ENCODE data around the gene RARS1.

Gene RARS1

DNA sequence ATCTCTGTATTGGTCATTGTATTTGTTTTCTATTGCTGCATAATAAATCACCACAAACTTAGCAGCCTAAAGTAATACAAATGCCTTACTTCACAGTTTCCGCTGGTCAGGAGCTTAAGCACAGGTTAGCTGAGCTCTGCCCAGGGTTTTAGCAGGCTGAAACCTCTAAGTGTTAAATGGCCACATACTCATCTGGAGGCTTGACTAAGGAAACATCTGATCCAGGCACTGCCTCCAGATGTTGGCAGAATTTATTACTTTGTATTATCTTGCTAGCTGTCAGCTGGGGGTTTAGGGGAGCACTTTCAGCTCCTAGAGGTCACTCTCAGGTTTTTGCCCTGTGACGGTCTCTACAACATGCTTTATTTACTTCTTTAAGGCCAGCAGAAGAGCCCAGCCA, 23.2 kb upstream of the RARS1 start:
- no peaks in the 10 kb centered on the region for H3K4me1 ChIP-seq (ENCODE audit: control insufficient read depth, insufficient read depth, low read length)
- no peaks in the 10 kb centered on the region for H3K36me3 ChIP-seq (ENCODE audit: insufficient read depth, low read length)
- no peak overlapping the region for H3K4me3 ChIP-seq (ENCODE audit: low read length)

DNA sequence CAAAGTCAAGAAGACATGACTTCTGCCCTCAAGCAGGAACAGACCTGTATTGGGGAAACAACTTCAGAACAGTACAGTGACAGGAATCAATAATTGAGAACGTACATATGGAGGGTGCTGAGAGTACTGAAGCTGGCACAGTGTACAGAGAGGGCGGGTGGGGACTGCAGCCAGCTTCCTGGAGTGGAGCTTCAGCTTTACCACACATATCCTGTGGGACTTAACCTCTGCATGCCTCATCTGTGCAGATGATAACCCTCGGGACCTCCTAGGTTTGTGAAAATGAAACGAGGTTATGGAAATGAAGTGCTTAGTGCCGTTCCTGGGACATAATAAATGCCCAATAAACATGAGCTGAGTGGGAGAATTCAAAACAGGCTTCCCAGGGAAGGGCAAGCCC, 22.1 kb upstream of the RARS1 start:
- no peak overlapping the region for H3K9ac ChIP-seq (ENCODE audit: low read depth, low read length)
- H3K36me3 ChIP-seq (ENCODE audit: insufficient read depth, low read length): no peaks in the 10 kb centered on the region
- no peaks in the 10 kb centered on the region for H3K27me3 ChIP-seq (ENCODE audit: control insufficient read depth, insufficient read depth, low read length)
- no peaks in the 10 kb centered on the region for H3K9me3 ChIP-seq (replicated peaks; ENCODE audit: low read length)
- H3K4me1 ChIP-seq (ENCODE audit: control insufficient read depth, insufficient read depth, low read length): no peaks in the 10 kb centered on the region
- H3K4me3 ChIP-seq (ENCODE audit: low read length): no peak overlapping the region
- no peak overlapping the region for H3K4me2 ChIP-seq (ENCODE audit: low read length)

More for the DNA sequence above, 23.2 kb upstream of the RARS1 start:
- no peaks in the 10 kb centered on the region for H3K9me3 ChIP-seq (replicated peaks; ENCODE audit: low read length)
- no peak overlapping the region for H3K9ac ChIP-seq (ENCODE audit: low read depth, low read length)
- H3K4me2 ChIP-seq (ENCODE audit: low read length): no peak overlapping the region
- no peaks in the 10 kb centered on the region for H3K27me3 ChIP-seq (ENCODE audit: control insufficient read depth, insufficient read depth, low read length)

DNA sequence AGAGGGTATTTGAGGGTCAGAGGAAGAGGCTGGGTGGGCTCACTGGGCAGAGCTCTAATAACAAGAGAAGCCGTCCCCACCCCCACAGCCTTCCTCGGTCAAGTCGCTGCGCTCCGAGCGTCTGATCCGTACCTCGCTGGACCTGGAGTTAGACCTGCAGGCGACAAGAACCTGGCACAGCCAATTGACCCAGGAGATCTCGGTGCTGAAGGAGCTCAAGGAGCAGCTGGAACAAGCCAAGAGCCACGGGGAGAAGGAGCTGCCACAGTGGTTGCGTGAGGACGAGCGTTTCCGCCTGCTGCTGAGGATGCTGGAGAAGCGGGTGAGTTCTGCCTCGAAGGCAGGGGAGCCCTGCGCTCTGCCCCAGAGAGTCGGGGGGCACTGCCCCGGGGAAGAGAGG, 21.6 kb upstream of the RARS1 start:
- no peaks in the 10 kb centered on the region for H3K36me3 ChIP-seq (ENCODE audit: insufficient read depth, low read length)
- no peak overlapping the region for H3K4me3 ChIP-seq (ENCODE audit: low read length)
- no peak overlapping the region for H3K9ac ChIP-seq (ENCODE audit: low read depth, low read length)
- H3K9me3 ChIP-seq (replicated peaks; ENCODE audit: low read length): no peaks in the 10 kb centered on the region
- no peaks in the 10 kb centered on the region for H3K4me1 ChIP-seq (ENCODE audit: control insufficient read depth, insufficient read depth, low read length)
- H3K4me2 ChIP-seq (ENCODE audit: low read length): no peak overlapping the region
- H3K27me3 ChIP-seq (ENCODE audit: control insufficient read depth, insufficient read depth, low read length): no peaks in the 10 kb centered on the region

DNA sequence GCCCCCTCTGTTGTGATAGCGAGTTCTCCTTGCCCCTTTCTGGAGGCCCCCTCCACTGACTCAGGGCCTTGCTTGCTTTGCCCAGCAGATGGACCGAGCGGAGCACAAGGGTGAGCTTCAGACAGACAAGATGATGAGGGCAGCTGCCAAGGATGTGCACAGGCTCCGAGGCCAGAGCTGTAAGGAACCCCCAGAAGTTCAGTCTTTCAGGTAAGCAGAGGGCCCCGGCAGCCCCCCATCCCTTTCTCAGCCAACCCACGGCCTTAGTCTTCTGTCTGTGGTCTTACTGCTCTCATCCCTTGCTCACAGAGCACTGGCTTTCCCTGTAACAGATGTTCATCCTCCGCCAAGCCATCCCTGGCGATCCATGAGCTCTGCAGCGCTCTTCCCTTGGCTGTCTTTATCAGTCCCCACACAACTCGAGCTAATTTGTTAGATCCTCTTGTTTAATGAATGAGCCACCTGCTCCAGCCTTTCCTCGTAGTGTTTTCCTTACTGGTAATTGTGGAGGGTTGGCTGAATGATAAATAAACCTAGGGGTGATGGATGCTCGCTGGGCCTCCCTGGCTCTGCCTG, 18.4 kb upstream of the RARS1 start:
- no peaks in the 10 kb centered on the region for H3K36me3 ChIP-seq (ENCODE audit: insufficient read depth, low read length)

DNA sequence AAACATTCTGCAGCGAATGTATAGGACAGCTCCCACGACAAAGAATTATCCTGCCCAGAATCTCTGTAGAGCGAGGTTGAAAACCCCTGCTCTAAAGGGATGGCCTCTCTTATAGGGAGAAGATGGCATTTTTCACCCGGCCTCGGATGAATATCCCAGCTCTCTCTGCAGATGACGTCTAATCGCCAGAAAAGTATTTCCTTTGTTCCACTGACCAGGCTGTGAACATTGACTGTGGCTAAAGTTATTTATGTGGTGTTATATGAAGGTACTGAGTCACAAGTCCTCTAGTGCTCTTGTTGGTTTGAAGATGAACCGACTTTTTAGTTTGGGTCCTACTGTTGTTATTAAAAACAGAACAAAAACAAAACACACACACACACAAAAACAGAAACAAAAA, 17.4 kb upstream of the RARS1 start:
- Histone ChIP-seq H3K27me3 (ENCODE audit: control insufficient read depth, insufficient read depth, low read length) (no peaks in the 10 kb centered on the region), H3K4me2 (ENCODE audit: low read length) (no peak overlapping the region), H3K36me3 (ENCODE audit: insufficient read depth, low read length) (no peaks in the 10 kb centered on the region), H3K9me3 (replicated peaks; ENCODE audit: low read length) (no peaks in the 10 kb centered on the region), H3K4me1 (ENCODE audit: control insufficient read depth, insufficient read depth, low read length) (peaks cover 17% of the 10 kb centered on the region), H3K4me3 (ENCODE audit: low read length) (no peak overlapping the region), H3K9ac (ENCODE audit: low read depth, low read length) (no peak overlapping the region)

More for the DNA sequence above, 18.4 kb upstream of the RARS1 start:
- H3K9ac ChIP-seq (ENCODE audit: low read depth, low read length): no peak overlapping the region
- H3K4me3 ChIP-seq (ENCODE audit: low read length): no peak overlapping the region
- no peaks in the 10 kb centered on the region for H3K9me3 ChIP-seq (replicated peaks; ENCODE audit: low read length)
- no peaks in the 10 kb centered on the region for H3K27me3 ChIP-seq (ENCODE audit: control insufficient read depth, insufficient read depth, low read length)
- H3K4me1 ChIP-seq (ENCODE audit: control insufficient read depth, insufficient read depth, low read length): peaks cover 15% of the 10 kb centered on the region
- H3K4me2 ChIP-seq (ENCODE audit: low read length): no peak overlapping the region

DNA sequence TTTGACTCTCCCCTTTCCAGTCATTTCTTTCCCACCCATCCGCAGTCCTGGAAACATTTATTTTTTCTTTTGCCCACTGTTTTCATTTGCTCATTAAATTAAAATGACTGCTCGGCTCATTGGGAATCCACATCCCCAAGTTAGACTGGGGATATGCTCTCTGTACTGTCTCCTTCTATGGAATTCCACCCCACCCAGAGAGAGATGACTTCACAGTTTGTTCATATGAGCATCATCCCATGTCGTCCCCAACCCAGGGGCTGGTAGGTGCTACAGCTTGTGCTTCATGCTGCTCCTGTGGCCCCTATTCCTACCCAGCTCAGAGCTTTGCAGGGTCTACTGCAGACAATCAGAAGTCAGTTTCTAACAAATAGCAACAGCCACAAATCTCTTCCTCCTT, 16.5 kb upstream of the RARS1 start:
- Histone ChIP-seq H3K4me3 (ENCODE audit: low read length) (no peak overlapping the region), H3K4me2 (ENCODE audit: low read length) (no peak overlapping the region), H3K9me3 (replicated peaks; ENCODE audit: low read length) (no peaks in the 10 kb centered on the region), H3K9ac (ENCODE audit: low read depth, low read length) (no peak overlapping the region), H3K36me3 (ENCODE audit: insufficient read depth, low read length) (no peaks in the 10 kb centered on the region), H3K4me1 (ENCODE audit: control insufficient read depth, insufficient read depth, low read length) (peaks cover 17% of the 10 kb centered on the region), H3K27me3 (ENCODE audit: control insufficient read depth, insufficient read depth, low read length) (no peaks in the 10 kb centered on the region)

DNA sequence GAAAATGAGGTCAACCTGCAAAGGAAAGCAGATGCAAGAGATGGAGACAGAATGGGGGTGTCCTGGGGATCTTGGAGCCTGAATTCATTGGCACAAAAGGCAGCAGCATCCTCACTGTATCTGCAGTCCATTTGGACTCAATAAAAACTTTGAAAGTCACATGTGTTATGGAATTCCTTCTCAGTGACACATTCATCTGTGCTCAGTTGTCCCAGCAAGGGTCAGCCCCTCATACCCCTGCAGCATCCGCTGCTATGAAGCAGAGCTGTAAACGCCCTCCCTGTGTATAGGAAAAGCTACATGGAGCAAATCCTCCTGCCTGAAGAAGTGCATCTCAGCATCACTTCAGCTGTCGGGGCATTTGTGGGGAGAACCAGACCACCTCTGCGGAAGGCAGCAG, 14.5 kb upstream of the RARS1 start:
- H3K9me3 ChIP-seq (replicated peaks; ENCODE audit: low read length): no peaks in the 10 kb centered on the region
- no peaks in the 10 kb centered on the region for H3K27me3 ChIP-seq (ENCODE audit: control insufficient read depth, insufficient read depth, low read length)
- H3K4me2 ChIP-seq (ENCODE audit: low read length): peak overlapping the region; percentile 35
- H3K4me3 ChIP-seq (ENCODE audit: low read length): no peak overlapping the region
- no peaks in the 10 kb centered on the region for H3K36me3 ChIP-seq (ENCODE audit: insufficient read depth, low read length)
- H3K9ac ChIP-seq (ENCODE audit: low read depth, low read length): peak overlapping the region; percentile 3
- H3K4me1 ChIP-seq (ENCODE audit: control insufficient read depth, insufficient read depth, low read length): peaks cover 17% of the 10 kb centered on the region

DNA sequence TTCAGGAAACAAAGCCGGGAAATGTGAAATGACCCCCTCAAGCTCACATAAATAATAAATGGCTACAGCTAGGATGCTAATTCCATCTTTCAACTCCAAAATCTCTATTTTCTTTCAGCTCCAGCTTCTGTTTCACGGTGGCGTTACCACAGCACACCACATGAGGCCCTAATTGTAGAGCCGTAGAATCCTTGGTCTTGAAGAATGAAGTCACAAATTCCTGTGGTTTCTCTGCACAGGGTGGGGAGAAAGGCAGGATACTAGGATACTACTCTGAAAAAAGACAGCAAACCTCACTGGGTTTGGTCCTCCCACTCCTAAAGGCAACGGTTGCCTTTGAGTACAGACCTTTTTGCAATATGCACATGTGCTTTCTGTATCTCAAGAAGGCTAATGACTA, 13.9 kb upstream of the RARS1 start:
- Histone ChIP-seq H3K4me2 (ENCODE audit: low read length) (peak overlapping the region; percentile 53), H3K4me1 (ENCODE audit: control insufficient read depth, insufficient read depth, low read length) (peaks cover 17% of the 10 kb centered on the region), H3K36me3 (ENCODE audit: insufficient read depth, low read length) (no peaks in the 10 kb centered on the region), H3K9ac (ENCODE audit: low read depth, low read length) (peak overlapping the region; percentile 3), H3K9me3 (replicated peaks; ENCODE audit: low read length) (no peaks in the 10 kb centered on the region), H3K27me3 (ENCODE audit: control insufficient read depth, insufficient read depth, low read length) (no peaks in the 10 kb centered on the region), H3K4me3 (ENCODE audit: low read length) (no peak overlapping the region)

DNA sequence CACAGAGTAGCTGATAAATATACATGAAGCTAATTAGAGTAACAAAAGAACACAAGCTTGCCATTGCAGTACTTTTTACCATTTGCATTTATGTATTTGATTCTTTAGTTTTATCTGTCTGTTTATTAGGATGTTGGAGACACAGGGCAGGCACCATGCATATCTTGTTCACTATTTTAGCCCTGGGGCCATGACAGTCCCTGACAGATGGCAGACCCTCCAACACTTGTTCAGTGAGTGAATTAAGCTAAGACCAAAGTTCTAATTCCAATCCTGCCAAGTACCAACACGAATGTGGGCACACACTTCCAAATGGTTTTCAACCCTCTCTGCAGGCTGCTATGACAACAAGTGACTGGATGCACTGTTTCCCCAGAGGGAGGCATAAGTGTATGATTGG, 12.0 kb upstream of the RARS1 start:
- Histone ChIP-seq H3K4me1 (ENCODE audit: control insufficient read depth, insufficient read depth, low read length) (peaks cover 17% of the 10 kb centered on the region), H3K27me3 (ENCODE audit: control insufficient read depth, insufficient read depth, low read length) (no peaks in the 10 kb centered on the region), H3K36me3 (ENCODE audit: insufficient read depth, low read length) (no peaks in the 10 kb centered on the region)

DNA sequence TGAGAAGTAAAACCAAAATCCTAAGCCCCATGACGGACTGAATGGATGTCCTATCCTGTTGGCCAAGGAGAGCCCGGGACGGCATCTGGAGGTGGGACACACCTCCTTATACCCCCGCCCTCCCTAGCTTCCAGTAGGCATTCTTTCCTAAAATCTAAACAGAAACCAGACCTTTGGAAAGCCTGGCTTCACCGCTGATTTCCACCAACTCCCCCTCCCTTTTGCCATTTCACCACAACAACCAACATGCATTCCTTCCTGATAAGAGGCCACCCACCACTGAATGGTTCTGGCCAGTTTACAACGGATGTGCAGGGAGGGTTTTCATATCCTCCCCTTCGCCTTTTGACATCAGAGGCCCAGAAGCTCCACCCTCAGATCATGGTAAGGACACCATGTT, 9.2 kb upstream of the RARS1 start:
- Histone ChIP-seq H3K27me3 (ENCODE audit: control insufficient read depth, insufficient read depth, low read length) (no peaks in the 10 kb centered on the region), H3K36me3 (ENCODE audit: insufficient read depth, low read length) (no peaks in the 10 kb centered on the region), H3K4me3 (ENCODE audit: low read length) (no peak overlapping the region), H3K4me1 (ENCODE audit: control insufficient read depth, insufficient read depth, low read length) (peaks cover 9% of the 10 kb centered on the region), H3K9ac (ENCODE audit: low read depth, low read length) (no peak overlapping the region), H3K4me2 (ENCODE audit: low read length) (no peak overlapping the region), H3K9me3 (replicated peaks; ENCODE audit: low read length) (no peaks in the 10 kb centered on the region)

More for the DNA sequence above, 12.0 kb upstream of the RARS1 start:
- no peak overlapping the region for H3K4me2 ChIP-seq (ENCODE audit: low read length)
- no peak overlapping the region for H3K4me3 ChIP-seq (ENCODE audit: low read length)
- H3K9me3 ChIP-seq (replicated peaks; ENCODE audit: low read length): no peaks in the 10 kb centered on the region
- H3K9ac ChIP-seq (ENCODE audit: low read depth, low read length): no peak overlapping the region

DNA sequence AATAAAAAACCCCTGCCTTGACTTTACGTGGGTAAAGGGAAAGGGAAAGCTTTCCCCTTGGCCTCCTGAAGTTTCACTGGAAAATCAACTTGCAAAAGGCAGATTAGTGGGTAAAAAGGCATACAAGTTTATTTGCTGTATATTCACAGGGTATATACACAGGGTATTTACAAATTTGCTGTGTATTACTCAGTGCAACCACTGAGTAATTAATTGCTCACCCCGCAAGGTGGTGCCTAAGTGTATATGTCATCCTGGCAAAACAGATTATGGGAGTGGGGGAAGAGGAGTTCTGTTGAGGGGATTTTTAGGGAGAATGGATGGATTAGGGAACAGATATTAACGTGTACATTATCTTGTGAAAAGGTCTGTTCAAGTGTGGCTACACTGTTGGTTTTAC, 7.1 kb upstream of the RARS1 start:
- Histone ChIP-seq H3K36me3 (ENCODE audit: insufficient read depth, low read length) (no peaks in the 10 kb centered on the region), H3K4me2 (ENCODE audit: low read length) (no peak overlapping the region), H3K4me3 (ENCODE audit: low read length) (no peak overlapping the region), H3K9ac (ENCODE audit: low read depth, low read length) (no peak overlapping the region), H3K9me3 (replicated peaks; ENCODE audit: low read length) (no peaks in the 10 kb centered on the region), H3K4me1 (ENCODE audit: control insufficient read depth, insufficient read depth, low read length) (no peaks in the 10 kb centered on the region), H3K27me3 (ENCODE audit: control insufficient read depth, insufficient read depth, low read length) (no peaks in the 10 kb centered on the region)

- no peaks in the 10 kb centered on the region for H3K4me1 ChIP-seq (ENCODE audit: control insufficient read depth, insufficient read depth, low read length)
- no peaks in the 10 kb centered on the region for H3K27me3 ChIP-seq (ENCODE audit: control insufficient read depth, insufficient read depth, low read length)
- H3K36me3 ChIP-seq (ENCODE audit: insufficient read depth, low read length): no peaks in the 10 kb centered on the region
- no peaks in the 10 kb centered on the region for H3K9me3 ChIP-seq (replicated peaks; ENCODE audit: low read length)
- no peak overlapping the region for H3K4me3 ChIP-seq (ENCODE audit: low read length)
- no peak overlapping the region for H3K4me2 ChIP-seq (ENCODE audit: low read length)
- H3K9ac ChIP-seq (ENCODE audit: low read depth, low read length): no peak overlapping the region
Measured at GRCh38 chr5:168480601-168481000, 5.7 kb upstream of the RARS1 start.
